Measurements from ENCODE around the gene NRG3.

GRCh38 chr10:82245906-82246560, 371.0 kb downstream of the NRG3 start:
- TF ChIP-seq CTCF (IDR thresholded peaks at IDR 0.05): no peak
- no peak for TF ChIP-seq POLR2A (IDR thresholded peaks at IDR 0.05)
- no peak for TF ChIP-seq POLR2AphosphoS5 (IDR thresholded peaks at IDR 0.05)

Data from gastroesophageal sphincter (tissue), 3 donors.